Activated B cell treated with CpG ODN at 0.5 μM for 24 hours (primary cell): ENCODE results near the gene PDE5A. TPM values are rescaled to one million over a fixed set of nuclear protein-coding genes. Genes with fewer than 3 reads are reported as not detected.

Experiments used
- ATAC-seq: fragments of 200-7000 bp; cut with Tn5 transposase; one replicate; pipeline ENCODE4 v1.10.0; 2021; ENCODE audit warnings: low read depth, mild to moderate bottlenecking, moderate library complexity
- CTCF ChIA-PET: fragments of 350-600 bp; sonication (Branson Sonifier 250); formaldehyde crosslinking; loops from one replicate; lab custom pipeline; 2021; ENCODE audit warnings: antibody characterized with exemption; lab: Charles Lee
- POLR2A ChIA-PET: fragments of 350-600 bp; sonication (Branson Sonifier 250); formaldehyde crosslinking; loops from one replicate; lab custom pipeline; 2021; ENCODE audit warnings: antibody characterized with exemption; lab: Charles Lee
- DNase-seq: peaks from one replicate; pipeline ENCODE4 v3.0.0; 2022
- H3K27ac Mint-ChIP-seq: one replicate; pipeline ENCODE4 v1.8.0; 2020; ENCODE audit warnings: mixed read lengths
- H3K27me3 Mint-ChIP-seq: one replicate; pipeline ENCODE4 v1.8.0; 2021; ENCODE audit warnings: mixed read lengths
- H3K36me3 Mint-ChIP-seq: one replicate; pipeline ENCODE4 v1.8.0; 2021; ENCODE audit warnings: low read depth, mixed read lengths
- H3K4me1 Mint-ChIP-seq: one replicate; pipeline ENCODE4 v1.8.0; 2021; ENCODE audit warnings: mixed read lengths
- H3K4me3 Mint-ChIP-seq: one replicate; pipeline ENCODE4 v1.8.0; 2020; ENCODE audit warnings: mild to moderate bottlenecking, mixed read lengths
- H3K9me3 Mint-ChIP-seq: one replicate; pipeline ENCODE4 v1.8.0; 2020; ENCODE audit warnings: mixed read lengths
- CTCF ChIP-seq: fragments of 200-600 bp; IDR thresholded peaks from one replicate; pipeline ENCODE4 v1.8.0; 2022; ENCODE audit warnings: antibody characterized with exemption, mild to moderate bottlenecking
- intact Hi-C: fragments of 100-400 bp; cut with micrococcal nuclease; formaldehyde crosslinking; loops from one replicate; pipeline ENCODE4 v1.15.1; 2024
- total RNA-seq: library from RNA; stranded (reverse); gene quantifications from 2 replicates; pipeline ENCODE4 v1.2.3, GENCODE V29; 2022

Gene PDE5A
- total RNA-seq, 1 donor from 2014 or later, result 0.47 TPM

DNA sequence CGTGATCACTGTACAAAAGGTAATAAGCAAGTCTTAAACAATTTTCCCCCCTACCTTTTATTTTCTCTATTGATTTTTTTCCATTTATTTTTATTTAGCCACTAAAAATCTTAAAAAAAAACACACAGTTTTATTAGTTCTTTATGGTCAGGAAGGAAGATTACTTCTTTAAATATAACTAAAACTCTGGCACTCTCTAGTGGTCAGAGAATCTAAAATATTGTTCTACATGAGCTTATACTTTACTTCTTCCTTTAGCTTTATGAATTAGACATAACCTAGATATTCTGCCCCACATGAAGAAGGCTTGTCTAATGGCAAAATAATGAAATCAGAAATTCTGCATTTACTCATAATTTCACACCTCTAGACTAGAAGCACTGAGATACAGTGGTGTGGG lies 135.2 kb downstream of the PDE5A start:
- Mint-ChIP-seq H3K9me3 (no peaks in the 10 kb centered on the region), H3K27ac (no peak overlapping the region), H3K36me3 (peaks cover 36% of the 10 kb centered on the region), H3K4me1 (no peaks in the 10 kb centered on the region), H3K27me3 (no peaks in the 10 kb centered on the region), H3K4me3 (no peak overlapping the region)
- intact Hi-C loops, result loop anchor here (1.0 to 10.0 kb wide), 3 partner anchors 179 to 509 kb away; no protein-coding TSS in a partner anchor
- no peak for DNase-seq
- no peak for TF ChIP-seq CTCF
- ATAC-seq, result no peak
- CTCF ChIA-PET, result interaction anchor here (0.7 to 2.2 kb wide), 3 partner anchors 449 to 516 kb away, joined by 3 to 7 read pairs (median 5); no protein-coding TSS in a partner anchor
- POLR2A ChIA-PET, result no interaction called here

DNA sequence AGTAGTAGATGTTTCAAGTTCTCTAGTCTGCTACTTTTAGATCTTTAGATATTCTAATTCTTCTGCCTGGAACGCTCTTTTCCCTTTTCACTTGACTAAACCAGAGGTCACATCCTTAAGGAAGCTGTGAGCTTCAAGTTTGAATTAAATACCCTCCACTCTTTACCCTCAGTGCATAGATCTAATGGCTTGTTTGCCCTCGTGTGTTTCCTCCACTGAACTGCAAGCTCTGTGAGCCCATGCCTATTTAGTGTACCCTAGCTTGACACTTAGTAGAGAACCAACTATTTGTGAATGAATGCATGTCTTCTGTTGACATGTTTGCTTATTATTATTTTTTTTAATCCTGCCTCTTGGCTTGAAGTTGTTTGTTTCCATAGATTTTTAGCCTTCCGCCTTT lies 138.3 kb downstream of the PDE5A start:
- intact Hi-C loops, result loop anchor here (10.0 kb wide), 1 partner anchor 506 kb away; no protein-coding TSS in a partner anchor
- Mint-ChIP-seq H3K4me1 (no peaks in the 10 kb centered on the region), H3K36me3 (peaks cover 19% of the 10 kb centered on the region), H3K9me3 (no peaks in the 10 kb centered on the region), H3K27ac (no peak overlapping the region), H3K4me3 (no peak overlapping the region), H3K27me3 (no peaks in the 10 kb centered on the region)
- ChIA-PET CTCF (no interaction called here), POLR2A (no interaction called here)
- no peak for TF ChIP-seq CTCF
- ATAC-seq, result no peak
- DNase-seq, result no peak

DNA sequence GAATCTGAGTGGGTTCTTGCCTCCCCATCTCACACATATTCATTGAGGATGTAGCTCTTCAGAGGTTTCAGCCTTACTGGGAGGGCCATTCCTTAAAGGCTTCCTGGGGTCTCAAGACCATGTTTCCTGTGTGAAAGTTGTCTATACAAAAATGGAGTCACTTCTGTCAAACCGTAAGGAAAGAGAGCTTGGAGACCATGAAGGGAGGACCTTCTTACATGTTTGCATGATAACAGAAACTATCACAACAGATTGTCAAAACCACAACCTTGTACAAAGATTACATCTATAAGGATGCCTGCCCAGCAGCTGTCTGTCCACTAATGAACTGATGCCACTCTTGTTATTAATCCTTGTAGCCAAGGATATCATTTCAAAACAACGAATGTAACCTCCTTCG lies 139.3 kb downstream of the PDE5A start:
- H3K27ac Mint-ChIP-seq, result no peak overlapping the region
- CTCF ChIA-PET, result no interaction called here
- H3K4me1 Mint-ChIP-seq, result no peaks in the 10 kb centered on the region
- ATAC-seq (no peak), DNase-seq (no peak)
- POLR2A ChIA-PET, result no interaction called here
- H3K9me3 Mint-ChIP-seq, result no peaks in the 10 kb centered on the region
- peaks cover 14% of the 10 kb centered on the region for H3K36me3 Mint-ChIP-seq
- H3K4me3 Mint-ChIP-seq, result no peak overlapping the region
- H3K27me3 Mint-ChIP-seq, result no peaks in the 10 kb centered on the region
- no peak for TF ChIP-seq CTCF
- intact Hi-C loops, result no loop called here

DNA sequence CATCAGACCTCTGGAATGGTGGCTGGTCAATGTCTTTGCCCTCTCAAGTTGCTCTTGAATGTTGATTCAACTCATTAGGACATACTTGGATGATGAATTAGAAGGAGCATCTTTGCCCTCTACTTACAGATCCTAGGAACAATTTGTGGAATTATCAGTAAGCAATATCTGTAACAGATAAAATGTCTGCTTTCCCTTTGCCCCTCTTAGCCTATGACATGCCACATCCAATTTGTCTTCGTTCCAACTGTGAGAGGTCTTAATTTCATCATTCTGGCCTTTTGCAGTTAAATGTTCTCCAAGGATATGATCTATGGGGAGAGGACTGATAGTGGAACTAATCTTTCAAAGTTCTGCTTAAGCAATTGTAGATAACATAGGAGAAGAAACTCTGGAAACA lies 148.3 kb downstream of the PDE5A start:
- ATAC-seq (no peak), DNase-seq (no peak)
- Mint-ChIP-seq H3K27ac (no peak overlapping the region), H3K4me1 (no peaks in the 10 kb centered on the region), H3K9me3 (no peaks in the 10 kb centered on the region), H3K4me3 (no peak overlapping the region), H3K36me3 (peaks cover 52% of the 10 kb centered on the region), H3K27me3 (no peaks in the 10 kb centered on the region)
- ChIA-PET POLR2A (no interaction called here), CTCF (no interaction called here)
- no peak for TF ChIP-seq CTCF
- intact Hi-C loops, result no loop called here

GRCh38 chr4:119479835-119480234 lies 148.8 kb downstream of the PDE5A start:
- H3K9me3 Mint-ChIP-seq, result no peaks in the 10 kb centered on the region
- no peak for TF ChIP-seq CTCF
- DNase-seq (no peak), ATAC-seq (no peak)
- ChIA-PET POLR2A (no interaction called here), CTCF (no interaction called here)
- no peaks in the 10 kb centered on the region for H3K4me1 Mint-ChIP-seq
- H3K27ac Mint-ChIP-seq, result no peak overlapping the region
- H3K27me3 Mint-ChIP-seq, result no peaks in the 10 kb centered on the region
- intact Hi-C loops, result no loop called here
- H3K36me3 Mint-ChIP-seq, result peaks cover 55% of the 10 kb centered on the region
- no peak overlapping the region for H3K4me3 Mint-ChIP-seq
